GM12878 (cell line): ENCODE measurements around the gene DCST1. TPM values are rescaled to one million over a fixed set of nuclear protein-coding genes. Genes with fewer than 3 reads are reported as not detected.
"Not testable (repeated sequence)": the region's sequence is repeated elsewhere in the genome, so short reads cannot be mapped to it uniquely, and the experiment has no call there.

Experiments
- ATAC-seq: fragments of 200-7000 bp; cut with Tn5 transposase; 3 replicates; pipeline ENCODE4 v1.9.1; 2020; ENCODE audit warnings: mild to moderate bottlenecking, moderate library complexity
- BruUV-seq: library from RNA; stranded (reverse); fragments of 400-500 nt; replicated peaks from 2 replicates; lab custom pipeline; 2021; lab: Mats Ljungman, UMichigan
- CTCF ChIA-PET: fragments of 300-600 bp; sonication (Branson Sonifier 250); formaldehyde crosslinking; extraction: SDS; loops from one replicate; lab custom pipeline; 2021; ENCODE audit warnings: inconsistent platforms; lab: Yijun Ruan, JAX
- POLR2A ChIA-PET: fragments of 350-600 bp; formaldehyde crosslinking; extraction: SDS; loops from one replicate; lab custom pipeline; 2021; ENCODE audit warnings: inconsistent platforms; lab: Charles Lee
- RAD21 ChIA-PET: fragments of 300-600 bp; sonication (Branson Sonifier 250); formaldehyde crosslinking; loops from one replicate; lab custom pipeline; 2023; ENCODE audit warnings: antibody characterized with exemption; ENCODE audit not compliant: unreplicated experiment; lab: Charles Lee
- SMC1A ChIA-PET: fragments of 300-600 bp; sonication (Branson Sonifier 250); formaldehyde crosslinking; loops from one replicate; lab custom pipeline; 2023; ENCODE audit not compliant: unreplicated experiment, uncharacterized antibody; lab: Charles Lee
- DNase-seq: peaks from one replicate; pipeline ENCODE4 v3.0.0-alpha.2; 2011; ENCODE audit warnings: low read depth, low spot score
- FAIRE-seq: peaks from 3 replicates; lab custom pipeline; 2011; peaks lifted over from hg19 to GRCh38; lab: Jason Lieb, UNC
- H2AFZ ChIP-seq: 2 replicates; pipeline ENCODE4 v1.6.0; 2011; ENCODE audit warnings: low read depth, low read length, control low read depth; ENCODE audit not compliant: control insufficient read depth
- H3K27ac ChIP-seq: 2 replicates; pipeline ENCODE4 v1.5.1; 2011; ENCODE audit warnings: control low read depth; ENCODE audit not compliant: control insufficient read depth, insufficient read depth
- H3K27me3 ChIP-seq, 2 experiments: replicated peaks in 1 of 2; 2 replicates each; pipeline versions ENCODE4 v1.6.0 to v1.6.1; 2011; ENCODE audit warnings: low read length in 1 of 2; ENCODE audit not compliant: control insufficient read depth in 2 of 2, insufficient read depth in 2 of 2
- H3K36me3 ChIP-seq, 2 experiments: 2 replicates each; pipeline ENCODE4 v1.5.1; 2011; ENCODE audit warnings: low read length in 1 of 2; ENCODE audit not compliant: control insufficient read depth in 2 of 2, insufficient read depth in 2 of 2
- H3K4me1 ChIP-seq: 2 replicates; pipeline ENCODE4 v1.6.1; 2011; ENCODE audit warnings: mild to moderate bottlenecking, low read length, moderate library complexity, mixed read lengths; ENCODE audit not compliant: control insufficient read depth, insufficient read depth
- H3K4me2 ChIP-seq: 2 replicates; pipeline ENCODE4 v1.6.0; 2011; ENCODE audit warnings: control low read depth; ENCODE audit not compliant: control insufficient read depth, insufficient read depth
- H3K4me3 ChIP-seq: fragments of 200-600 bp; sonication (generic); 2 replicates; pipeline ENCODE4 v1.5.1; 2016
- H3K79me2 ChIP-seq: 2 replicates; pipeline ENCODE4 v1.6.0; 2011; ENCODE audit warnings: low read length; ENCODE audit not compliant: control insufficient read depth, insufficient read depth
- H3K9ac ChIP-seq: 2 replicates; pipeline ENCODE4 v1.8.0; 2011; ENCODE audit warnings: low read length, control low read depth, mixed read lengths; ENCODE audit not compliant: control insufficient read depth, insufficient read depth
- H3K9me3 ChIP-seq: replicated peaks from 3 replicates; pipeline ENCODE4 v1.5.1; 2011; ENCODE audit warnings: mild to moderate bottlenecking, low read length; ENCODE audit not compliant: control insufficient read depth, insufficient read depth
- H4K20me1 ChIP-seq: 2 replicates; pipeline ENCODE4 v1.6.0; 2011; ENCODE audit not compliant: control insufficient read depth, insufficient read depth
- BACH1 ChIP-seq: fragments of 450-650 bp; IDR thresholded peaks from 2 replicates; pipeline ENCODE4 v1.6.1; 2017; ENCODE audit warnings: mild to moderate bottlenecking, borderline replicate concordance
- CEBPB ChIP-seq, 2 experiments: fragments of 150-350 bp in 1 of 2; IDR thresholded peaks; 2 replicates each; pipeline ENCODE4 v1.6.1; 2012 to 2014; ENCODE audit warnings: low read depth in 2 of 2, low read length in 2 of 2, borderline replicate concordance in 1 of 2, inconsistent platforms in 1 of 2
- EGR1 ChIP-seq, 2 experiments: IDR thresholded peaks; 1 replicate in 1 of 2; 2 replicates in 1 of 2; pipeline ENCODE4 v1.6.1; 2011 to 2012; ENCODE audit warnings: low read depth in 2 of 2, low read length in 2 of 2, borderline replicate concordance in 1 of 2, mild to moderate bottlenecking in 1 of 2, moderate library complexity in 1 of 2
- ELK1 ChIP-seq: IDR thresholded peaks from 2 replicates; pipeline ENCODE4 v1.6.1; 2012; ENCODE audit warnings: low read depth, low read length, improper control_type of control experiment
- NBN ChIP-seq: fragments of 450-650 bp; IDR thresholded peaks from 2 replicates; pipeline ENCODE4 v1.6.1; 2016
- PAX5 ChIP-seq: IDR thresholded peaks from 2 replicates; pipeline ENCODE4 v1.6.1; 2011; ENCODE audit warnings: low read depth, low read length, borderline replicate concordance
- SREBF1 ChIP-seq: IDR thresholded peaks from 2 replicates; pipeline ENCODE4 v1.6.1; 2012; ENCODE audit warnings: mild to moderate bottlenecking, low read length
- TARDBP ChIP-seq: IDR thresholded peaks from 2 replicates; pipeline ENCODE4 v1.6.1; 2016; ENCODE audit warnings: borderline replicate concordance
- YY1 ChIP-seq: IDR thresholded peaks from 2 replicates; pipeline ENCODE4 v1.6.1; 2011; ENCODE audit warnings: low read depth, mild to moderate bottlenecking, low read length
- ZZZ3 ChIP-seq: IDR thresholded peaks from 2 replicates; pipeline ENCODE4 v1.6.1; 2011; ENCODE audit warnings: low read depth; ENCODE audit not compliant: control insufficient read depth, insufficient read length
- WGBS: methylation state at CpG from one replicate; pipeline ENCODE4 v1.1.6; 2016; ENCODE audit warnings: low lambda C conversion rate; ENCODE audit not compliant: insufficient replicate concordance, insufficient coverage; ENCODE audit errors: missing lambda C conversion rate; 5-methylcytosine and 5-hydroxymethylcytosine counted together
- in situ Hi-C: fragments of 300-500 bp; cut with MboI; formaldehyde crosslinking; loops from 9 replicates; pipeline ENCODE4 v1.14.3; 2018; ENCODE audit warnings: mixed read lengths
- intact Hi-C: fragments of 100-400 bp; cut with micrococcal nuclease; formaldehyde crosslinking; loops from one replicate; pipeline ENCODE4 v1.14.2; 2022; ENCODE audit not compliant: unreplicated experiment
- polyA plus RNA-seq, 11 experiments: library from polyadenylated mRNA; depleted of rRNA in 4 of 11; unstranded in 6 of 11; stranded (reverse) in 5 of 11; fragments of >200 nt; fragmentation: Nextera tagmentation in 4 of 11; fragmentation: Illumina TruSeq in 1 of 11; extraction: Ambion mirVana in 4 of 11; extraction: Trizol in 1 of 11; gene quantifications; 1 replicate in 1 of 11; 2 replicates in 10 of 11; pipeline versions ENCODE4 v1.2.1 to v1.2.3, GENCODE V29; 2011 to 2016; ENCODE audit warnings: inconsistent platforms in 2 of 11, missing spikeins in 2 of 11, low read depth in 1 of 11
- total RNA-seq, 4 experiments: library from RNA; depleted of rRNA in 3 of 4; stranded (reverse); fragments of >200 nt in 3 of 4; fragmentation: Illumina TruSeq in 1 of 4; extraction: Trizol in 1 of 4; gene quantifications; 2 replicates each; pipeline versions ENCODE4 v1.2.1 to v1.2.3, GENCODE V29; 2013 to 2021
- TF ChIP-seq, protein P1 (sequence below): IDR thresholded peaks from 2 replicates; pipeline ENCODE4 v1.6.1; 2012; ENCODE audit warnings: mild to moderate bottlenecking, low read depth, low read length

DCST1 gene
- total and polyA plus RNA-seq, 10 of the 15 experiments (the other 5 are each of a cell fraction or from before 2014, with no cell fraction given): not detected

- H2AFZ ChIP-seq, H3K4me3 ChIP-seq, H3K4me2 ChIP-seq, ATAC-seq, BruUV-seq, H4K20me1 ChIP-seq, H3K27ac ChIP-seq, H3K9ac ChIP-seq, DNase-seq, intact Hi-C loops, H3K27me3 ChIP-seq, FAIRE-seq, in situ Hi-C loops, H3K9me3 ChIP-seq, H3K4me1 ChIP-seq: not testable (repeated sequence)
- ChIA-PET POLR2A (interaction anchor here (0.6 kb wide), 1 partner anchor 9 kb away, joined by 3 read pairs; no protein-coding TSS in a partner anchor), CTCF (interaction anchor here (0.5 to 20.6 kb wide), 3 partner anchors 11 to 111 kb away, joined by 3 to 226 read pairs (median 13); partner anchors contain the start of genes LENEP and ZBTB7B), SMC1A (interaction anchor here (6.5 kb wide), 1 partner anchor 10 kb away, joined by 69 read pairs; the partner anchor contains the start of gene LENEP), RAD21 (interaction anchor here (1.7 kb wide), 1 partner anchor 31 kb away, joined by 5 read pairs; no protein-coding TSS in a partner anchor)
- 98% methylated on average over 3 of the region's 4 CpGs for WGBS
- Histone ChIP-seq H3K36me3 (peaks cover 15 to 17% of the 10 kb centered on the region in 2 experiments; a peak in 3 of 4 replicates), H3K79me2 (peaks cover 22% of the 10 kb centered on the region)
Measured at GRCh38 chr1:154986736-154987135, 46.9 kb upstream of the DCST1 start.

- 94% methylated on average over 6 of the region's 6 CpGs for whole genome bisulfite sequencing
- no peak for FAIRE-seq
- in situ Hi-C loops: no loop called here
- no peak overlapping the region for H3K27ac ChIP-seq
- RAD21 ChIA-PET: interaction anchor here (1.5 to 1.7 kb wide), 2 partner anchors 13 to 30 kb away, joined by 5 to 7 read pairs; no protein-coding TSS in a partner anchor
- H3K9me3 ChIP-seq: no peaks in the 10 kb centered on the region
- H3K4me1 ChIP-seq: peaks cover 5% of the 10 kb centered on the region
- no peak overlapping the region for H3K9ac ChIP-seq
- BruUV-seq: no TSS peak
- intact Hi-C loops: no loop called here
- no peaks in the 10 kb centered on the region for H3K27me3 ChIP-seq
- POLR2A ChIA-PET: interaction anchor here (1.1 to 1.2 kb wide), 2 partner anchors 14 to 15 kb away, joined by 3 read pairs; no protein-coding TSS in a partner anchor
- CTCF ChIA-PET: interaction anchor here (0.5 to 20.6 kb wide), 4 partner anchors 8 to 111 kb away, joined by 3 to 226 read pairs (median 8); partner anchors contain the start of genes LENEP and ZBTB7B
- ATAC-seq: no peak
- SMC1A ChIA-PET: interaction anchor here (1.0 to 1.5 kb wide), 2 partner anchors 24 to 441 kb away, joined by 3 read pairs; no protein-coding TSS in a partner anchor
- no peak overlapping the region for H2AFZ ChIP-seq
- no peak for DNase-seq
- no peaks in the 10 kb centered on the region for H4K20me1 ChIP-seq
- no peak overlapping the region for H3K4me3 ChIP-seq
- no peak overlapping the region for H3K4me2 ChIP-seq
- peaks cover 22% of the 10 kb centered on the region for H3K79me2 ChIP-seq
- peaks cover 15 to 17% of the 10 kb centered on the region in 2 experiments; a peak in 3 of 4 replicates for H3K36me3 ChIP-seq
- TF ChIP-seq ELK1 (no peak), PAX5 (no peak), YY1 (no peak), SREBF1 (no peak), EGR1 (IDR thresholded peaks at IDR 0.05; ENCODE audit: borderline replicate concordance in 1 of 2, low read depth in 2 of 2, low read length in 2 of 2) (no peak), NBN (no peak), BACH1 (no peak), TARDBP (no peak), CEBPB (IDR thresholded peaks at IDR 0.05; ENCODE audit: borderline replicate concordance in 1 of 2, low read depth in 2 of 2, low read length in 2 of 2) (no peak), ZZZ3 (no peak)
- TF ChIP-seq, protein P1, sequence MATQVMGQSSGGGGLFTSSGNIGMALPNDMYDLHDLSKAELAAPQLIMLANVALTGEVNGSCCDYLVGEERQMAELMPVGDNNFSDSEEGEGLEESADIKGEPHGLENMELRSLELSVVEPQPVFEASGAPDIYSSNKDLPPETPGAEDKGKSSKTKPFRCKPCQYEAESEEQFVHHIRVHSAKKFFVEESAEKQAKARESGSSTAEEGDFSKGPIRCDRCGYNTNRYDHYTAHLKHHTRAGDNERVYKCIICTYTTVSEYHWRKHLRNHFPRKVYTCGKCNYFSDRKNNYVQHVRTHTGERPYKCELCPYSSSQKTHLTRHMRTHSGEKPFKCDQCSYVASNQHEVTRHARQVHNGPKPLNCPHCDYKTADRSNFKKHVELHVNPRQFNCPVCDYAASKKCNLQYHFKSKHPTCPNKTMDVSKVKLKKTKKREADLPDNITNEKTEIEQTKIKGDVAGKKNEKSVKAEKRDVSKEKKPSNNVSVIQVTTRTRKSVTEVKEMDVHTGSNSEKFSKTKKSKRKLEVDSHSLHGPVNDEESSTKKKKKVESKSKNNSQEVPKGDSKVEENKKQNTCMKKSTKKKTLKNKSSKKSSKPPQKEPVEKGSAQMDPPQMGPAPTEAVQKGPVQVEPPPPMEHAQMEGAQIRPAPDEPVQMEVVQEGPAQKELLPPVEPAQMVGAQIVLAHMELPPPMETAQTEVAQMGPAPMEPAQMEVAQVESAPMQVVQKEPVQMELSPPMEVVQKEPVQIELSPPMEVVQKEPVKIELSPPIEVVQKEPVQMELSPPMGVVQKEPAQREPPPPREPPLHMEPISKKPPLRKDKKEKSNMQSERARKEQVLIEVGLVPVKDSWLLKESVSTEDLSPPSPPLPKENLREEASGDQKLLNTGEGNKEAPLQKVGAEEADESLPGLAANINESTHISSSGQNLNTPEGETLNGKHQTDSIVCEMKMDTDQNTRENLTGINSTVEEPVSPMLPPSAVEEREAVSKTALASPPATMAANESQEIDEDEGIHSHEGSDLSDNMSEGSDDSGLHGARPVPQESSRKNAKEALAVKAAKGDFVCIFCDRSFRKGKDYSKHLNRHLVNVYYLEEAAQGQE: no peak
Measured at GRCh38 chr1:154987326-154987725, 46.3 kb upstream of the DCST1 start.
